GM18951 (cell line): ENCODE results near the gene SLC24A2.
"Not testable (repeated sequence)": the region's sequence is repeated elsewhere in the genome, so short reads cannot be mapped to it uniquely, and the experiment has no call there.

ENCODE experiments used
- POLR2A ChIP-seq: IDR thresholded peaks from 4 replicates; pipeline ENCODE4 v1.6.1; 2011; ENCODE audit warnings: mild to moderate bottlenecking; ENCODE audit not compliant: insufficient read length, insufficient read depth; ENCODE audit errors: extremely low read depth
- in situ Hi-C: fragments of 300-500 bp; cut with MboI; formaldehyde crosslinking; loops from one replicate; pipeline ENCODE4 v1.12.0; 2022; ENCODE audit warnings: low sequenced_read_pairs, mixed read lengths, inconsistent platforms; ENCODE audit not compliant: unreplicated experiment

SLC24A2 gene

GRCh38 chr9:19788614-19789271, at the start of gene SLC24A2:
Gene SLC24A2, minus strand, starts transcription at chr9:19789037.
- TF ChIP-seq POLR2A, result no peak

DNA sequence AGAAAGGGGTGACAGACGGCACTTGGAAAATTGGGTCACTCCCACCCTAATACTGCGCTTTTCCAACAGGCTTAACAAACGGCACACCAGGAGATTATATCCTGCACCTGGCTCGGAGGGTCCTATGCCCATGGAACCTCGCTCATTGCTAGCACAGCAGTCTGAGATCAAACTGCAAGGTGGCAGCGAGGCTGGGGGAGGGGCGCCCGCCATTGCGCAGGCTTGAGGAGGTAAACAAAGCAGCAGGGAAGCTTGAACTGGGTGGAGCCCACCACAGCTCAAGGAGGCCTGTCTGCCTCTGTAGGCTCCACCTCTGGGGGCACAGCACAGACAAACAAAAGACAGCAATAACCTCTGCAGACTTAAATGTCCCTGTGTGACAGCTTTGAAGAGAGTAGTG, 44.5 kb upstream of the SLC24A2 start:
- in situ Hi-C loops, result not testable (repeated sequence)

More at GRCh38 chr9:19788614-19789271, at the start of gene SLC24A2:
- in situ Hi-C loops, result no loop called here

- no peak for TF ChIP-seq POLR2A
Observed at GRCh38 chr9:19830796-19831195, 42.0 kb upstream of the SLC24A2 start.

GRCh38 chr9:19828576-19829109, 39.8 kb upstream of the SLC24A2 start:
- TF ChIP-seq POLR2A, result no peak
- in situ Hi-C loops, result no loop called here

More at GRCh38 chr9:19830796-19831195, 42.0 kb upstream of the SLC24A2 start:
- in situ Hi-C loops, result no loop called here

GRCh38 chr9:19816769-19817168, 27.9 kb upstream of the SLC24A2 start:
- no peak for TF ChIP-seq POLR2A

DNA sequence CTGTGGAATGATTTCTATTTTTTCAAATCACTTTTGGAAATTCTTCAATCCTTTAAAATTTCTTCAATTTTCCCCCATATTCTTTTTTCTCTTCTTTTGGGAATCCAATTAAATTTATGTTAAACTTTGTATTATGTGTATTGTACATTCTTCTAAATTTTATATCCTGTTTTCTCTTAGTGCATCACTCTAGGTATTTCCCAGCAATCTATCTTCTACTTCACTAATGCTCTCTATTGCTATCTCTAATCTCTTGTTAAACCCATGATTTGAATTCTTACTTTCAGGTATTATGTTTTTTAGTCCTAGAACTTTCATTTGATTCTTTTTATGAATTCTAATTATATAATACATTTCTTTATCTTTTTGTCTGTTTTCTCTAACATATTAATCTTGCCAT, 23.4 kb upstream of the SLC24A2 start:
- in situ Hi-C loops, result no loop called here
- no peak for TF ChIP-seq POLR2A

More at GRCh38 chr9:19816769-19817168, 27.9 kb upstream of the SLC24A2 start:
- in situ Hi-C loops, result no loop called here

- in situ Hi-C loops, result no loop called here
Observed at GRCh38 chr9:19809422-19810269, 20.8 kb upstream of the SLC24A2 start.

DNA sequence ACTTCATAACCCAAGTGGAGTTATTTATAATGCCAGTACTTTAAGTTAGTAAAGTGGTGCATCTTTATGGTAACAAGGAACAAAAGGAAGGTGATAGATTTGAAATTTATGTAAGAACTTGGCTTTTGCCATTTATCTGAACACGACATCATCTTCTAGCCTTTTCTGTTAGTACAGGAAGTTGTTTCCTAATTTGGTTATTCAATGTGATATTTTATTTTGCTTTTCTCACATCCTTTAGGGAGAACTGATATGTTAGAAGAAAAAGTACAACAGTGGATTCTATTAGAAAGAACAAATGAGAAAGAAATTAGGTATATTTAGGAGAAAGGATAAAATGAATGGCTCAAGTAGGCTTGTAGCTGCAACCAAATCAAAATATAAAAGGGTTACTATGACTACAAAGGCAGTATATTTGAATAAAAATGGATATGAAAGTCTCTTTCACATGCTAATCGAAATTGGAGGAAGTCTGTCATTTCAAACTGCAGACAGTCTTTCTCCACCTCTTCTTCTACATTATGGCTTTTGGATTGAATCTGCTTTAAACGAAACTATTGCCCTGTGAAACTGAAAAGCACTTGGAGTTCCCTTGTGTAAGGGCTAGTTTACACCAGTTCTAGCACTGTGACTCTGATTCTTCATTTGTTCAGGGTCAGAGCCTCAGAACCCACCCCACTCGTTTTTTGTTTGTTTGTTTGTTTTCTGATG, 18.5 kb upstream of the SLC24A2 start:
- TF ChIP-seq POLR2A, result no peak
- in situ Hi-C loops, result no loop called here

More at GRCh38 chr9:19809422-19810269, 20.8 kb upstream of the SLC24A2 start:
- TF ChIP-seq POLR2A, result no peak

DNA sequence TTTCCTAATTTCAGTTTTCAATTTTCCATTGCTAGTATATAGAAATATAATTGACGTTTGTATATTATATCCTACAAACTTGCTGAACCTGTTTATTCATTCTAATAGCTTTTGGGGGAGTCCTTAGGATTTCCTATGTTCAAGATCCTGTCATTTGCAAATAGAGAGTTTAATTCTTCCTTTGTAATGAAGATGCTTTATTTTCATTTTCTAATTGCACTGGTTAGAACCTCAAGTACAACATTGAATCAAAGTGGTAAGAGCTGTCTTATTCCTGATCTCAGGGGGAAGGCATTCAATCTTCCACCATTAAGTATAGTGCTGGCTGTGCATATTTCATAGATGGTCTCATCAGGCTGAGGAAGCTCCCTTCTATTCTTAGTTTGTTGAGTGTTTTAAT, 15.6 kb upstream of the SLC24A2 start:
- TF ChIP-seq POLR2A, result no peak
- in situ Hi-C loops, result no loop called here

- in situ Hi-C loops, result no loop called here
- no peak for TF ChIP-seq POLR2A
Observed at GRCh38 chr9:19800884-19801283, 12.0 kb upstream of the SLC24A2 start.

- in situ Hi-C loops, result no loop called here
- no peak for TF ChIP-seq POLR2A
Observed at GRCh38 chr9:19799784-19800183, 10.9 kb upstream of the SLC24A2 start.

GRCh38 chr9:19788152-19788551, 685 bp downstream of the SLC24A2 start:
- in situ Hi-C loops, result no loop called here
- TF ChIP-seq POLR2A, result no peak

- no peak for TF ChIP-seq POLR2A
- in situ Hi-C loops, result no loop called here
Observed at GRCh38 chr9:19787672-19788071, 1.2 kb downstream of the SLC24A2 start.
